ENCODE results near the gene KBTBD6. TPM values are rescaled to one million over a fixed set of nuclear protein-coding genes. Genes with fewer than 3 reads are reported as not detected.

Gene KBTBD6
- total RNA-seq, 1 experiment from 2014 or later = 9.1 TPM

- Histone ChIP-seq H3K9me3 (ENCODE audit: control insufficient read depth in 1 of 2, insufficient read depth in 1 of 2, low read depth in 1 of 2, low read length in 2 of 2) (peaks cover 14 to 18% of the 10 kb centered on the region in 2 experiments; a peak in 3 of 4 replicates), H3K9me2 (ENCODE audit: insufficient read depth) (no peaks in the 10 kb centered on the region; the same call in 1 of the 2 replicates), H3K27ac (ENCODE audit: low read depth, low read length) (no peak overlapping the region), H3K79me2 (ENCODE audit: insufficient read depth, low read length) (no peaks in the 10 kb centered on the region), H3K4me2 (ENCODE audit: low read length) (no peak overlapping the region), H3K9ac (ENCODE audit: low read length) (no peak overlapping the region), H3K36me3 (ENCODE audit: control insufficient read depth in 1 of 2, insufficient read depth in 2 of 2, low read length in 2 of 2) (peaks cover 0 to 8% of the 10 kb centered on the region in 2 experiments; a peak in 1 of 4 replicates), H3K27me3 (ENCODE audit: insufficient read depth, low read length) (no peaks in the 10 kb centered on the region), H2AFZ (ENCODE audit: low read depth, low read length, poor library complexity, severe bottlenecking) (no peak overlapping the region), H3K4me1 (ENCODE audit: control insufficient read depth in 1 of 2, insufficient read depth in 2 of 2, low read length in 2 of 2) (peaks cover 0 to 6% of the 10 kb centered on the region in 2 experiments; a peak in 1 of 4 replicates), H4K20me1 (ENCODE audit: insufficient read depth) (no peaks in the 10 kb centered on the region), H3K4me3 (replicated peaks in 1 of 2; ENCODE audit: low read depth in 1 of 2, low read length in 2 of 2) (no peak overlapping the region)
- ChIA-PET POLR2A (interaction anchor here (0.5 kb wide), 1 partner anchor 9 kb away, joined by 3 read pairs; no protein-coding TSS in a partner anchor), CTCF (no interaction called here), RAD21 (ENCODE audit: low non-redundant PET in 1 of 2, low total read pairs in 2 of 2, uncharacterized antibody in 2 of 2, unreplicated experiment in 2 of 2) (no interaction called here)
- intact Hi-C loops (cut with micrococcal nuclease) = no loop called here
- no peak for ATAC-seq
- TF ChIP-seq EZH2 (IDR thresholded peaks at IDR 0.05) (no peak), CTCF (IDR thresholded peaks at IDR 0.05 in 2 of 3, conservative IDR thresholded peaks at IDR 0.05 in 1 of 3; ENCODE audit: borderline replicate concordance in 1 of 3, insufficient read depth in 1 of 3, low read depth in 2 of 3, low read length in 2 of 3) (no peak), RAD21 (IDR thresholded peaks at IDR 0.05; ENCODE audit: low read depth) (no peak), ATF3 (IDR thresholded peaks at IDR 0.05) (no peak), REST (IDR thresholded peaks at IDR 0.05; ENCODE audit: low read depth) (no peak), ZNF274 (IDR thresholded peaks at IDR 0.05; ENCODE audit: low read depth, low read length) (no peak), MAX (IDR thresholded peaks at IDR 0.05) (no peak)
- no TSS peak for BruUV-seq (replicated peaks)
- no peak for DNase-seq (ENCODE audit: low read depth, low spot score)
These were observed 12.0 kb upstream of the KBTBD6 start for GRCh38 chr13:41144576-41144975.
